Posterior vena cava (tissue), 2 donors: ENCODE measurements around the gene KIFBP. TPM values are rescaled to one million over a fixed set of nuclear protein-coding genes. Genes with fewer than 3 reads are reported as not detected.
"Not testable (repeated sequence)": the region's sequence is repeated elsewhere in the genome, so short reads cannot be mapped to it uniquely, and the experiment has no call there.

Experiments
- DNase-seq: peaks from one replicate; pipeline ENCODE4 v3.0.0-alpha.2; 2020; ENCODE audit warnings: low spot score
- intact Hi-C, 2 donors: fragments of 100-400 bp; cut with DNase I; formaldehyde crosslinking; loops; one replicate each; pipeline versions ENCODE4 v1.14.1 to v1.14.2; 2022 to 2023
- long read RNA-seq, 2 donors: library from polyadenylated mRNA; unstranded; transcript quantifications; one replicate each; pipeline ENCODE4 v2.0.0, GENCODE V29; 2020 to 2021
- total RNA-seq, 2 donors: library from RNA; stranded (reverse); fragmentation: NEBNext Ultra II Directional; extraction: Animal tissue kit (Norgen Biotek cat#: 25700); gene quantifications; one replicate each; pipeline ENCODE4 v1.2.1, GENCODE V29; 2021
- donor health status: DM: yes; HTN: yes; CAD: no.
- donor health status: DM: yes; HTN: yes; CAD: no.

Gene KIFBP, protein sequence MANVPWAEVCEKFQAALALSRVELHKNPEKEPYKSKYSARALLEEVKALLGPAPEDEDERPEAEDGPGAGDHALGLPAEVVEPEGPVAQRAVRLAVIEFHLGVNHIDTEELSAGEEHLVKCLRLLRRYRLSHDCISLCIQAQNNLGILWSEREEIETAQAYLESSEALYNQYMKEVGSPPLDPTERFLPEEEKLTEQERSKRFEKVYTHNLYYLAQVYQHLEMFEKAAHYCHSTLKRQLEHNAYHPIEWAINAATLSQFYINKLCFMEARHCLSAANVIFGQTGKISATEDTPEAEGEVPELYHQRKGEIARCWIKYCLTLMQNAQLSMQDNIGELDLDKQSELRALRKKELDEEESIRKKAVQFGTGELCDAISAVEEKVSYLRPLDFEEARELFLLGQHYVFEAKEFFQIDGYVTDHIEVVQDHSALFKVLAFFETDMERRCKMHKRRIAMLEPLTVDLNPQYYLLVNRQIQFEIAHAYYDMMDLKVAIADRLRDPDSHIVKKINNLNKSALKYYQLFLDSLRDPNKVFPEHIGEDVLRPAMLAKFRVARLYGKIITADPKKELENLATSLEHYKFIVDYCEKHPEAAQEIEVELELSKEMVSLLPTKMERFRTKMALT
- total RNA-seq = 10 to 100 TPM; 23.8 to 26.3 TPM
- long read RNA-seq, donor 1, transcript KIF1BP-201 (7 exons, 2,544 nt) = major isoform, 9 of 13 reads
- long read RNA-seq, donor 1, partial matches to known transcripts = 1 of 13 reads
- long read RNA-seq, donor 1, other reads (novel, unspliced or antisense) = 3 of 13 reads
- long read RNA-seq, donor 2, transcript KIF1BP-201 (7 exons, 2,544 nt) = major isoform, 60 of 68 reads
- long read RNA-seq, donor 2, partial matches to known transcripts = 1 of 68 reads
- long read RNA-seq, donor 2, other reads (novel, unspliced or antisense) = 6 of 68 reads

GRCh38 chr10:68988530-68989316, at the start of gene KIFBP:
KIFBP (plus strand) TSS chr10:68988803; CDS start chr10:68988833, 30 bp downstream.
- peak; percentile 97 for DNase-seq

DNA sequence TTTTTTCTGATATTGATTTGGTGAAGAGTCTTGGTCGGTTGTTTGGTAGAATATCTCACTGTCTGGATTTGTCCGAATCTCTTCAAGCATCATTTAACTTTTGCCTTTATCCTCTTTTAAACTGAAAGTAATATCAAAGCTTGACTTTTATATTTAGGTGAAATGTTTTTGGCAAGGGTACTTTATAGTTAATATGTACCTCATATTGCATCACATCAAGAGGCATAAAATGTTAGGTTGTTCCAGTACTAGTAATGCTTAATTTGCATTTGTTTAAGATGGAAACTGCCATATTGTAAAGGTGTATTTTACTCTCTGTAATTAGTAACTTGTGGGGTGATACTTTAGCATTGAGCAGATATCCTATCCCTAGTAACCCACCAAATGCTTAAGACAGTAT, 49.7 kb upstream of the KIFBP start:
- intact Hi-C loops = no loop called here

More at GRCh38 chr10:68988530-68989316, at the start of gene KIFBP:
- intact Hi-C loops = no loop called here

DNA sequence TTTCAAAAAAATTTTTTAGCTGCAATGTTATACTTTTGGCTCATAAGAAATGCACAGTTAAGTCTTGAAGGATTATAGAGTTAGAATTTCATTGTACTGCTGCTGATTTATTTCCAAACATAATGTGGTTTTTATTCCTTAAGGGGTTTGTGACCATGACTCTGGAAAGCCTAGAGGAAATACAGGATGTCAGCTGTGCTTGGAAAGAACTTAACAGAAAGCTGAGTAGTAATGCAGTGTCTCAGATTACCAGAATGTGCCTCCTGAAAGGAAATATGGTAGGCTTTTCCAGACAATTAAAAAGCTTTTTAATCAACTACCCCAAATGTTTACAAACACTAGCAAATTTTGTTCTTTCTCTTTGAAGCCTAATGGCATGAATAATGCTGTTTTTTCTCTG, 47.7 kb upstream of the KIFBP start:
- intact Hi-C loops, DNase-seq: not testable (repeated sequence)

More for the DNA sequence above, 49.7 kb upstream of the KIFBP start:
- DNase-seq = no peak

DNA sequence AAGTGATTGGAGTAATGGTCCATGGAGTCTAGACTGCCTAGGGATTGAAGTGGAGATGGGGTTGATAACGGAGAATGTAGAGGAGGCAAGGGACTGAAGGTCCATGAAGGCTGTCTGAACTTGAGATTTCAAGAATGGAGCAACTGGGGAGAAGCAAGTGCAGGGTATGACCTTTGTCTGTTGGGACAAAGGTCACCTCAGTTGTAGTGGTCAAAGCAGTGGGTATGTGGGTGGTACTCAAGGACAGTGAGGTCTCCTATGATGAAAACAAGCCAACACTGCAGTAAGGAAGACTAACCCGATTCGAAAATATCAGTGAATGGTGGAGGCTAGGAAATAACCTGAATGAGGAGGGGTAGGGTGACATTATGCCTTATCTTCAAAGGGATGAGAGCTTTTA, 38.0 kb upstream of the KIFBP start:
- intact Hi-C loops = no loop called here

GRCh38 chr10:68954904-68955303, 33.7 kb upstream of the KIFBP start:
- DNase-seq = no peak

More for the DNA sequence above, 38.0 kb upstream of the KIFBP start:
- DNase-seq = no peak

GRCh38 chr10:68955355-68955831, 33.2 kb upstream of the KIFBP start:
- intact Hi-C loops = no loop called here

More at GRCh38 chr10:68954904-68955303, 33.7 kb upstream of the KIFBP start:
- intact Hi-C loops = no loop called here

GRCh38 chr10:68955832-68956532, 32.6 kb upstream of the KIFBP start, which contains the start of gene DDX21:
DDX21 (plus strand) TSS chr10:68956170; CDS start chr10:68956226, 56 bp downstream.
- intact Hi-C loops = no loop called here
- peak; percentile 97 for DNase-seq

More at GRCh38 chr10:68955355-68955831, 33.2 kb upstream of the KIFBP start:
- no peak for DNase-seq

DNA sequence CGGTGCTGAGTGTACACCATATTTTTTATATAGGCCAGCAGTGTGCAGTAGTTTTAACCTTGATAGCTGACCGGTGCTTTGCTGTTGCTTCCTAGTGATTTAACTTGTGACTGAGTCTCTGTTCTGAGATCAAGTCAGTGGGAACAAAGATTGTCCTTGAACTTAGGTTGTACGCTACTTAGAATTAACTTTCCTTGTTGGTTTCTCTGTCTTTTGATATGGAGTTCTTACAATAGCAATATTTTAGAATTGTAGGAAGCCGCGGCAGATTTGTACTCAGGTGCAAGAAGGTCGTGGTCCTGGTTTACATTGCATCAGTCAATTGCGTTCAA, 31.4 kb upstream of the KIFBP start:
- intact Hi-C loops = no loop called here
- no peak for DNase-seq

GRCh38 chr10:68957654-68958053, 30.9 kb upstream of the KIFBP start:
- intact Hi-C loops = no loop called here
- DNase-seq = no peak

GRCh38 chr10:68959695-68960527, 28.7 kb upstream of the KIFBP start:
- intact Hi-C loops = no loop called here
- no peak for DNase-seq

GRCh38 chr10:68963151-68963550, 25.5 kb upstream of the KIFBP start:
- intact Hi-C loops = no loop called here
- no peak for DNase-seq

GRCh38 chr10:68973975-68974374, 14.6 kb upstream of the KIFBP start:
- intact Hi-C loops = no loop called here
- DNase-seq = no peak

DNA sequence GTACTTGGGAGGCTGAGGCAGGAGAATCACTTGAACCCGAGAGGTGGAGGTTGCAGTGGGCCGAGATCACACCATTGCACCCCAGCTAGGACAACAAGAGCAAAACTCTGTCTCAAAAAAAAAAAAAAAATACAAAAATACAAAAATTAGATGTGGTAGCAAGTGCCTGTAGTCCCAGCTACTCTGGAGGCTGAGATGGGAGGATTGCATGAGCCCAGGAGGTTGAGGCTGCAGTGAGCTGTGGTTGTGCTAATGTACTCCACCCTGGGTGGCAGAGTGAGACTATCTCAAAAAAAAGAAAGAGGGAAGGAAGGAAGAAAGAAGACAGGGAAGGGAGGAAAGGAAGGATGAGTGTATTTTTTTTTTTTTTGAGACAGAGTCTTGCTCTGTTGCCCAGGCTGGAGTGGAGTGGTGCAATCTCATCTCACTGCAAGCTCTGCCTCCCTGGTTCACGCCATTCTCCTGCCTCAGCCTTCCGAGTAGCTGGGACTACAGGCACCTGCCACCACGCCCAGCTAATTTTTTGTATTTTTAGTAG, 12.6 kb upstream of the KIFBP start:
- DNase-seq, intact Hi-C loops: not testable (repeated sequence)

- intact Hi-C loops, DNase-seq: not testable (repeated sequence)
These were observed 8.9 kb upstream of the KIFBP start for GRCh38 chr10:68979738-68980137.

- intact Hi-C loops = no loop called here
- DNase-seq = no peak
These were observed 7.5 kb upstream of the KIFBP start for GRCh38 chr10:68981074-68981473.

- intact Hi-C loops = no loop called here
- no peak for DNase-seq
These were observed 6.2 kb upstream of the KIFBP start for GRCh38 chr10:68982389-68982788.

DNA sequence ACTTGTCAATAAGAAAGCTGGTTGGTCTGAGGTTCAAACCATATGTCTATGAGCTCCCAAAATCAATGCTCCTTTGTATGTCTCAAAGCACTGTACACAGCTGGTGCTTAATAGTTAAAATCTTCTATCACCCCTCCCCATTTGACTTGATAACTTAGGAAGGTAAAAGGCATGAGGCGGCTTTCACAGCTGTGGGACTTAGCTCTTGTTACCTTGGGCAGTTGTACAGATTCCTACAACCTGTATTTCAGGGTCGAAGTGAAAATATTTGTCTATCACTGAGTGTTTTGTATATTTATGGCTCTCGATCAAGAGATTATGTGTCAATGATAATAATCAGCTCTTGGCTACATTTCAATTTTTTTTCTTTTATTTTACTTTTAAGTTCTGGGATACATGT, 992 bp upstream of the KIFBP start:
- intact Hi-C loops = no loop called here
- no peak for DNase-seq
